ENCODE measurements around the gene TENM4.

TENM4 gene

DNA sequence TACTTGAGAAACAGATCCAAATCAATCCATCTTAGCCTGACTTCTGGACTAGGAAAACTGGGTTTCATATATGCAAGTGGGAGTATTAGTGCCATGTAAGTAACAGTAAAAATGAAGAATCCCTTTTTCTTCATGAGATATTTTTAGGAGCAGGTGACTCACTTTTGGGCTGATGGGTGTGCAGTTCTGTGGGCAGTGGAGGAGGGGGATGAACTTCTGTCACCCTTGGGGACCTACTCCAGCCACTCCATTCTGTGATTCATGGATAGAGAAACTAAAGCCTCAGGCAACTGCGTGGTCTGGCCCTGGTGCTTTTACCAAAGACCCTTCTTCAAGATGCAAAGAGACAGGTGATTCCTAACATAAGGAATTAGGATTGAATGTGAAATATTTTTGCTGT lies 657.5 kb downstream of the TENM4 start:
- no peak overlapping the region for H3K27ac ChIP-seq (ENCODE audit: extremely low read depth, low read depth, low read length)

DNA sequence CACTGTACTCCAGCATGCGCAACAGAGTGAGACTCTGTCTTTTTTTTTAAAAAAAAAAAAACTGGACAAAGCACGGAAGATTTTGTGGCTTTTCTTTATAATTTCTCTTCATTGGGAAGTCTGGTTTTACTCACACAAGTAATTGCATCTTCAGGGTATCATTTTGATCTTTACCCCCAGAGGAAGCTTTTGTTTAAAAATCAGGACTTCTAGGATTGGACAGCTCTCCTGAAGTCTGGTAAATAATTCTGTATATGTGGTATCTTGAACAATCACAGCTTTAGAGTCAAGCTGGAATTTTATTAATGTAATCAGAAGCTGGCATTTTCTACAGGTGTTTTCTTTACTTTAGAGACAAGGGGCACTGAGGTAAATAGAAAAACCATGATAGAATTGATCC lies 658.1 kb downstream of the TENM4 start:
- H3K4me3 ChIP-seq (ENCODE audit: low read depth, low read length): no peak overlapping the region
- no peak overlapping the region for H3K27ac ChIP-seq (ENCODE audit: extremely low read depth, low read depth, low read length)
- H3K9me3 ChIP-seq (ENCODE audit: control insufficient read depth, insufficient read depth, low read depth, low read length): no peaks in the 10 kb centered on the region
- peak; percentile 40; the same call in 1 of the 2 replicates for TF ChIP-seq REST (tag by site-specific recombination; IDR thresholded peaks at IDR 0.05)
- no peak for TF ChIP-seq TSHZ1 (tag by site-specific recombination; IDR thresholded peaks at IDR 0.05; ENCODE audit: borderline replicate concordance)
- CTCF ChIA-PET: interaction anchor here (0.7 to 1.6 kb wide), 2 partner anchors 15 to 16 kb away, joined by 4 to 5 read pairs; no protein-coding TSS in a partner anchor
- no peaks in the 10 kb centered on the region for H3K4me1 ChIP-seq (ENCODE audit: control insufficient read depth, insufficient read depth, low read length)
- H3K36me3 ChIP-seq (ENCODE audit: control insufficient read depth in 2 of 2, insufficient read depth in 1 of 2, low read length in 2 of 2): no peaks in the 10 kb centered on the region
- POLR2A ChIA-PET: no interaction called here

More for the DNA sequence above, 657.5 kb downstream of the TENM4 start:
- H3K4me1 ChIP-seq (ENCODE audit: control insufficient read depth, insufficient read depth, low read length): no peaks in the 10 kb centered on the region
- no peaks in the 10 kb centered on the region for H3K9me3 ChIP-seq (ENCODE audit: control insufficient read depth, insufficient read depth, low read depth, low read length)
- TF ChIP-seq ZNF501 (tag by site-specific recombination; IDR thresholded peaks at IDR 0.05) (no peak), ZNF394 (tag by site-specific recombination; IDR thresholded peaks at IDR 0.05; ENCODE audit: borderline replicate concordance) (no peak), ZNF350 (tag by site-specific recombination; IDR thresholded peaks at IDR 0.05) (no peak), ZNF76 (tag by site-specific recombination; IDR thresholded peaks at IDR 0.05; ENCODE audit: borderline replicate concordance, low read depth) (no peak), ZNF558 (tag by site-specific recombination; IDR thresholded peaks at IDR 0.05) (no peak), ZNF354C (tag by site-specific recombination; IDR thresholded peaks at IDR 0.05; ENCODE audit: borderline replicate concordance, low read depth) (no peak), BCL11B (tag by site-specific recombination; IDR thresholded peaks at IDR 0.05; ENCODE audit: low read depth) (no peak), ZBTB17 (tag by site-specific recombination; IDR thresholded peaks at IDR 0.05) (no peak), ZBTB6 (tag by site-specific recombination; IDR thresholded peaks at IDR 0.05) (no peak), ZBTB1 (tag by site-specific recombination; IDR thresholded peaks at IDR 0.05) (no peak), ZNF366 (tag by site-specific recombination; conservative IDR thresholded peaks at IDR 0.05) (no peak), ZNF302 (tag by site-specific recombination; IDR thresholded peaks at IDR 0.05; ENCODE audit: low read depth) (no peak), ZNF777 (tag by site-specific recombination; IDR thresholded peaks at IDR 0.05; ENCODE audit: borderline replicate concordance) (no peak), INSM2 (tag by site-specific recombination; IDR thresholded peaks at IDR 0.05) (no peak)
- TF ChIP-seq, protein P1, sequence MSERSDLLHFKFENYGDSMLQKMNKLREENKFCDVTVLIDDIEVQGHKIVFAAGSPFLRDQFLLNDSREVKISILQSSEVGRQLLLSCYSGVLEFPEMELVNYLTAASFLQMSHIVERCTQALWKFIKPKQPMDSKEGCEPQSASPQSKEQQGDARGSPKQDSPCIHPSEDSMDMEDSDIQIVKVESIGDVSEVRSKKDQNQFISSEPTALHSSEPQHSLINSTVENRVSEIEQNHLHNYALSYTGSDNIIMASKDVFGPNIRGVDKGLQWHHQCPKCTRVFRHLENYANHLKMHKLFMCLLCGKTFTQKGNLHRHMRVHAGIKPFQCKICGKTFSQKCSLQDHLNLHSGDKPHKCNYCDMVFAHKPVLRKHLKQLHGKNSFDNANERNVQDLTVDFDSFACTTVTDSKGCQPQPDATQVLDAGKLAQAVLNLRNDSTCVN (tag by site-specific recombination; optimal IDR thresholded peaks at IDR 0.05): no peak
- H3K4me3 ChIP-seq (ENCODE audit: low read depth, low read length): no peak overlapping the region
- CTCF ChIA-PET: interaction anchor here (1.6 kb wide), 1 partner anchor 15 kb away, joined by 5 read pairs; no protein-coding TSS in a partner anchor
- no peaks in the 10 kb centered on the region for H3K36me3 ChIP-seq (ENCODE audit: control insufficient read depth in 2 of 2, insufficient read depth in 1 of 2, low read length in 2 of 2)
- POLR2A ChIA-PET: no interaction called here
